Measurements from ENCODE around the gene EVC. TPM values are rescaled to one million over a fixed set of nuclear protein-coding genes. Genes with fewer than 3 reads are reported as not detected.

Gene EVC
- total RNA-seq, 1 donor = 69.1 TPM

DNA sequence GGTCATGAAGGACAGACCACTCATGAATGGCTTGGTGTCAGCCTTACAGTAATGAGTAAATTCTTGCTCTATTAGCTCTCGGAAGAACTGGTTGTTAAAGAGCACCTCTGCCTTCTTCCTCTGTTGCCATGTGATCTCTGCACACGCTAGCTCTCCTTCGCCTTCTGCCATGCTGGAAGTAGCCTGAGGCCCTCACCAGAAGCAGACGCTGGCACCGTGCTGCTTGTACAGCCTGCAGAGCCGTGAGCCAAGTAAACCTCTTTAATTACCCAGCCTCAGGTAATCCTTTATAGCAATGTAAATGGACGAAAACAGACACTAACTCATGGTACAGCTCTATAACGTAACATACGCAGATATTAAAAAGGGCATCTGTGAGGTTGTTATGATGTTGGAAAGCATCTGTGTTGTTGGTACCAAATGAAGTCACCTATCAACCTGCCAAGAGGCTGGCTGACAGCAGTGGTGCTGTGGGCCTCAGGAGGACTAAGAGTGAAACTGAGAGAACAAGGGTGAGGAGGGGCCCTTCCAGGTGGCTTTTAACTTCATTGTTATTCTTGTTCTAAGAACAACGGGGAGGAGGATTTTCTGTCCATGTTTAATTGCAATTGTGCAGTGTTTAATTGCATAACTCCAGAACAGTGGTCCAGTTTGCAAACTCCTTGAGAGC lies 112.7 kb downstream of the EVC start:
- no peak overlapping the region for H3K4me3 ChIP-seq (ENCODE audit: insufficient read depth, low read length)
- H3K27me3 ChIP-seq (ENCODE audit: insufficient read depth, low read length) = no peaks in the 10 kb centered on the region
- no peak overlapping the region for H3K27ac ChIP-seq (ENCODE audit: low read depth, low read length)
- H3K79me2 ChIP-seq (ENCODE audit: insufficient read depth, low read length) = no peaks in the 10 kb centered on the region
- no peak for DNase-seq (ENCODE audit: insufficient read length, low spot score, missing footprints)
- H3K36me3 ChIP-seq (ENCODE audit: insufficient read depth, low read length) = peaks cover 61% of the 10 kb centered on the region
- no peak overlapping the region for H3K4me2 ChIP-seq (ENCODE audit: insufficient read depth, low read length)
- peaks cover 30% of the 10 kb centered on the region for H4K20me1 ChIP-seq (ENCODE audit: insufficient read depth, low read length)
- H2AFZ ChIP-seq (ENCODE audit: low read length) = no peak overlapping the region
- peaks cover 7% of the 10 kb centered on the region for H3K4me1 ChIP-seq (ENCODE audit: insufficient read depth, low read length)
- no peaks in the 10 kb centered on the region for H3K9me3 ChIP-seq (ENCODE audit: low read depth, low read length)
- no peak for TF ChIP-seq CTCF (IDR thresholded peaks at IDR 0.05; ENCODE audit: extremely low read depth, low read depth, low read length)

- Histone ChIP-seq H3K27me3 (ENCODE audit: insufficient read depth, low read length) (no peaks in the 10 kb centered on the region), H3K36me3 (ENCODE audit: insufficient read depth, low read length) (peaks cover 58% of the 10 kb centered on the region), H3K27ac (ENCODE audit: low read depth, low read length) (no peak overlapping the region), H3K4me3 (ENCODE audit: insufficient read depth, low read length) (no peak overlapping the region), H3K79me2 (ENCODE audit: insufficient read depth, low read length) (no peaks in the 10 kb centered on the region), H3K9me3 (ENCODE audit: low read depth, low read length) (no peaks in the 10 kb centered on the region), H3K4me1 (ENCODE audit: insufficient read depth, low read length) (peaks cover 7% of the 10 kb centered on the region), H4K20me1 (ENCODE audit: insufficient read depth, low read length) (peaks cover 30% of the 10 kb centered on the region), H3K4me2 (ENCODE audit: insufficient read depth, low read length) (no peak overlapping the region), H2AFZ (ENCODE audit: low read length) (no peak overlapping the region)
- TF ChIP-seq CTCF (IDR thresholded peaks at IDR 0.05; ENCODE audit: extremely low read depth, low read depth, low read length) = no peak
- DNase-seq (ENCODE audit: insufficient read length, low spot score, missing footprints) = peak; percentile 75
These were observed 113.2 kb downstream of the EVC start for GRCh38 chr4:5824227-5824626.

- DNase-seq (ENCODE audit: insufficient read length, low spot score, missing footprints) = peak; percentile 89
- Histone ChIP-seq H3K36me3 (ENCODE audit: insufficient read depth, low read length) (peaks cover 54% of the 10 kb centered on the region), H3K4me3 (ENCODE audit: insufficient read depth, low read length) (no peak overlapping the region), H3K4me1 (ENCODE audit: insufficient read depth, low read length) (peaks cover 7% of the 10 kb centered on the region), H3K9me3 (ENCODE audit: low read depth, low read length) (no peaks in the 10 kb centered on the region), H3K79me2 (ENCODE audit: insufficient read depth, low read length) (no peaks in the 10 kb centered on the region), H3K27me3 (ENCODE audit: insufficient read depth, low read length) (no peaks in the 10 kb centered on the region), H3K4me2 (ENCODE audit: insufficient read depth, low read length) (no peak overlapping the region), H3K27ac (ENCODE audit: low read depth, low read length) (no peak overlapping the region), H4K20me1 (ENCODE audit: insufficient read depth, low read length) (peaks cover 30% of the 10 kb centered on the region), H2AFZ (ENCODE audit: low read length) (no peak overlapping the region)
- peak; percentile 65 for TF ChIP-seq CTCF (IDR thresholded peaks at IDR 0.05; ENCODE audit: extremely low read depth, low read depth, low read length)
These were observed 113.6 kb downstream of the EVC start for GRCh38 chr4:5824635-5825034.

GRCh38 chr4:5825321-5826041 lies 114.5 kb downstream of the EVC start:
- TF ChIP-seq CTCF (IDR thresholded peaks at IDR 0.05; ENCODE audit: extremely low read depth, low read depth, low read length) = no peak
- no peak overlapping the region for H2AFZ ChIP-seq (ENCODE audit: low read length)
- peaks cover 30% of the 10 kb centered on the region for H4K20me1 ChIP-seq (ENCODE audit: insufficient read depth, low read length)
- no peaks in the 10 kb centered on the region for H3K27me3 ChIP-seq (ENCODE audit: insufficient read depth, low read length)
- H3K79me2 ChIP-seq (ENCODE audit: insufficient read depth, low read length) = no peaks in the 10 kb centered on the region
- H3K36me3 ChIP-seq (ENCODE audit: insufficient read depth, low read length) = peaks cover 46% of the 10 kb centered on the region
- H3K4me2 ChIP-seq (ENCODE audit: insufficient read depth, low read length) = no peak overlapping the region
- H3K27ac ChIP-seq (ENCODE audit: low read depth, low read length) = no peak overlapping the region
- H3K9me3 ChIP-seq (ENCODE audit: low read depth, low read length) = no peaks in the 10 kb centered on the region
- no peak for DNase-seq (ENCODE audit: insufficient read length, low spot score, missing footprints)
- H3K4me3 ChIP-seq (ENCODE audit: insufficient read depth, low read length) = no peak overlapping the region
- H3K4me1 ChIP-seq (ENCODE audit: insufficient read depth, low read length) = peaks cover 7% of the 10 kb centered on the region
